HG03342 (cell line): Measurements from ENCODE around the gene SVOPL.
A peak's percentile ranks its signal among the peaks of the same experiment; 100 is the strongest.

Source experiments
- ATAC-seq: cut with Tn5 transposase; IDR thresholded peaks from one replicate; pipeline ENCODE4 v1.9.1; 2021; ENCODE audit warnings: mild to moderate bottlenecking, moderate library complexity; ENCODE audit not compliant: unreplicated experiment

Gene SVOPL

DNA sequence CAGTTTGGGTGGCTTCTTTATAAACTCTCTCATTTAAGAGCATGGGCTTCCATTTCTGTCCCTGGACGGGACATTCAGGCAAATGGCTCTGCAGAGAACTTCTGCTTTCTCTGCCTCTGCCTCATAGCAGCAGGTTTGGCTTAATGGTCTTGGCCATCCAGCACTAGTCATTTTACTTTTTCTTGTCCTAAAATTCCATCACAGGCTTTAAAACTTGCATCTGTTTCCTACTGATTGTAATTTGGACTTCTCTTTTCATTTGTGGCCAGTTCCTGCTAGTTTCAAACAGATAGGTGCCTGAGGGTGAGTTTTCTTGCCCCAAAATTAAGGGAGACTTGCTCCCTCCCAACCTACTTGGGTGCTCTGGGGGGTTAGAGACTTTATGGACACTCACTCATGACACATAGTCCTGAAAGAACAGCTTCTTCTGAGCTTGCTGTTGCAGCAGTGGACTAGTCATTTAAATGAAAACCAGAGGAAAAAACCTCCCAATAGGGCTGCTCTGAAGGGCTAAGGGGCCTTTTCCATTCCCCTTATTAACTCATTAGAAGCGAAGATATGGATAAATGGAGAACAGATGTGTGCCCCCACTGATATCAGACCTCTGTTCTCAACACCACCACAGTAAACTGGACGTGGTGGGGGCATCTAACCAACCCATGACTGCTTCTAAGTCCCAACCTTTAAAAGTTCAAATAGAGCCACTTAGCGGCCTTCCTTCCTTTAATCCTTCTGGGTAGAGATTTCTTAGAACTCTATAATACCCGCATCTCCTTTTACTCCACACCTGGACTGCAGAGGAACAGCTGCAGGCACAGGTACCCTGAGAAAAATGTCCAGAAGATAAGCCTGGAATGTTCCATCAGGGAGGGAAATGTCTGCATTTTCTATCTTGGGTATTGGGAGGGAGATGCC is 38.8 kb downstream of the SVOPL start:
- no peak for ATAC-seq

GRCh38 chr7:138661069-138661635 is 40.0 kb downstream of the SVOPL start:
- no peak for ATAC-seq

- no peak for ATAC-seq
These were observed 42.3 kb downstream of the SVOPL start for GRCh38 chr7:138658889-138659288.

DNA sequence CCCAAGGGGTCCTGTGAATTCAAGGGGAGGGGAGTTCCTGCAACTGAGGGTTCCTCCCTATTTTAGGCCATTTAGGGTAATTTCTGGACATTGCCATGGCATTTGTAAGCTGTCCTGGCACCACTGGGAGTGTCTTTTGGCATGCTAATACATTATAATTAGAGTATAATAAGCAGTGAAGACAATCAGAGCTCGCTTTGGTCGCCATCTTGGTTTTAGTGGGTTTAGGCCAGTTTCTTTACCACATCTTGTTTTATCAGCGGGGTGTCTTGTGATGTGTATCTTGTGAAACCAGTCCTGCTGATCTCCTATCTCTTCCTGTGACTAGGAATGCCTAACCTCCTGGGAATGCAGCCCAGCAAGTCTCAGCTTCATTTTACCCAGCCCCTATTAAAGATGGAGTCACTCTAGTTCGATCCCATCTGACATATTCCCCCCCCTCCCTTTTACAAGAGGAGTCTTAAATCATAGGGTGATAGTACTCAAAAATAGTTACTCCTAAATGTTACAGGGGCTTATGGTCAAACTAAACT is 43.2 kb downstream of the SVOPL start:
- ATAC-seq = no peak

DNA sequence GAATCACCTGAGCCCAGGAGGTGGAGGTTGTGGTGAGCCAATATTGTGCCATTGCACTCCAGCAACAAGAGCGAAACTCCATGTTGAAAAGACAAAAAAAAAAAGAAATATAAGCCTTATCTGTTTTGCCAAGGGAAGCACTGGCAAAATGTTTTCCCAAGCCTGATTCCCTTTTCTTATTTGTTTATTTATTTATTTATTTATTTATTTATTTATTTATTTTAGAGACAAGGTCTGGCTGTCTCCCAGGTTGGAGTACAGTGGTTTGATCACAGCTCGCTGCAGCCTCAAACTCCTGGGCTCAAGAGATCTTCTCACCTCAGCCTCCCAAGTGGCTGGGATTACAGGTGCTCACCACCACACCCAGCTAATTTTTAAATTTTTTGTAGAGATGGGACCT is 44.2 kb downstream of the SVOPL start:
- ATAC-seq = no peak

DNA sequence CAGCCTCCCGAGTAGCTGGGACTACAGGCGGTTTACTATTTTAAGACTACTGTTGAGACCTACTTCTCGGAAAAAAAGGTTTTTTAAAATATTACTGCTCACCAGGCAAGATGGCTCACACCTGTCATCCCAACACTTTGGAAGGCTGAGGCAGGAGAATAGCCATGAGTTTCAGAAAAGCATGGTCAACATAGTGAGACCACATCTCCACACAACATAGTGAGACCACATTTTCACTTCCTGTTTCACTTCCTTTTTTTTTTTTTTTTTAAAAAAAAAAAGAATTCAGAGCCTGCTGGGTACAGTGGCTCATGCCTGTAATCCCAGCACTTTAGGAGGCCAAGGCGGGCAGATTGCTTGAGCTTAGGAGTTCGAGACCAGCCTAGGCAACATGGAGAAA is 46.5 kb downstream of the SVOPL start:
- ATAC-seq = peak; percentile 72

- no peak for ATAC-seq
These were observed 51.7 kb downstream of the SVOPL start for GRCh38 chr7:138649506-138649905.

GRCh38 chr7:138645284-138645683 is 55.9 kb downstream of the SVOPL start:
- ATAC-seq = no peak

DNA sequence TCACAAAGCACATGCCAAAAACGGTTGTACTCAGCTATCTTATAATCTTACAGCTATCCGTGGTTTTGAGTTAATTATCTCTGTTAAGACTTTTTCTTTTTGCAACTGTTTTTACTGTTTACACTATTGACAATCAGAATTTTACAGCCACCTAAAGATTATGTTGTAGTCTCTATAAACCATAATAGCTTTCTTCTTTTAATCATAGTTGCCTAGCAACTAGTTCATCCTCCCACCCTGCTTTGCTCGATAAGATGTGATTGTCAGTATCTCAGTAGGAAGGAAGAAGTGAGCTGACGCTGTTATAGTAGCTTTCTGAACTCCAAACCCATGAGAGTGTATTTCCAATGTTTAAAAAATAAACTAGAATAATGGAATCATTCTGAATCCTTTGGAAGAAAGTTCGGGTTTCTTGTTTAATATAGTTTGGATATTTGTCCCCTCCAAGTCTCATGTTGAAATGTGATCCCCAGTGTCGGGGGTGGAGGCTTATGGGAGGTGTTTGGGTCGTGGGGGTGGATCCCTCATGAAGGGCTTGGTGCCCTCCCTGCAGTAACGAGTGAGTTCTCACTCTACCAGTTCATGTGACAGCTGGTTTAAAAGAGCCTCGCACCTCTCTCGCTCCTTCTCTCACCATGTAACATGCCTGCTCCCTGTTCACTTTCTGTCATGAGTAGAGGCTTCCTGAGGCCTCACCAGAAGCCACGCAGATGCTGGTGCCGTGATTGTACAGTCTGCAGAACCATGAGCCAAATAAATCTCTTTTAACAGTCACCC is 68.1 kb downstream of the SVOPL start:
- ATAC-seq = no peak

DNA sequence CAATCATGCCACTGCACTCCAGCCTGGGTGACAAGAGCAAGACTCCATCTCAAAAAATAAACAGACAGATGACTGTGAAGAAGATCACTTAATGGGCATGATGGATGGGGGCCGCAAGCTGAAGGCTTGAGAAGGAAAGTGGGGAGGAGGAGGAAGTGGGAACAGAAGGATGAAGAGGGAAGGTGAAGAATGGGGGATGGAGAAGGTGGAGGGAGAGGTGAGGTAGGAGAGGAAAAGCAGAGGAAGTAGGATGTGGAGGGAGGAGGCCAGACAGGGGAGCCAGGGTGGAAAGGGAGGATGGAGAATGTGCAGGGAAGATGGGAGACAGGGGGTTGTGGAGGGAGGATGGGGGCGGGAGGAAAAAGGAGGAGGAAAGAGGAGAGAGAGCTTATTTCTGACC is 68.8 kb downstream of the SVOPL start:
- no peak for ATAC-seq

DNA sequence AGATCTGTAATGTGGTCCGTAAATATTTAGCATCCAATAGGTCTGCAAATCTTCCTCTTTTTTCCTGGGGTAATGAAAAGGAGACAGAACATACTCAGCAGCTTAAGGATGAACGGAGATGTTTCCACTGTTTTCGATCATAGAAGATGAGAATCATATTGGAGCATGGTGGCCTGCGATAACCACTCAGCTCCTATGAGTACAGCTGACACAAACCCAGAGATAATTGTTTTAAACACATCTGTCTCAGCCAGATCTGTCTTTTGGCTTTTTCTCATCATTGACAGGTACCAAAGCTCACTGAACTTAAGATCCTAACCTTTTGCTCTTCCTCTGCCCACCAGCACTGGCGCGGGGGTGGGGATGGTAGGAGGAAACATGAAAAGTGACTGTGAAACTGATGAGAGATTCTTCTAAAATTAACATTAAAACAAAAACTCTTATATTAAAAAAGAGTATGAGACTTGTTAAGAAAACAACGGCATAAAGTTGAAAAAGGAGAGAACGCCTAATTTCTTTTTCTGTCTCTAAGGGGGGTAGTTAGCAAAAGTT is 71.0 kb downstream of the SVOPL start:
- ATAC-seq = no peak

DNA sequence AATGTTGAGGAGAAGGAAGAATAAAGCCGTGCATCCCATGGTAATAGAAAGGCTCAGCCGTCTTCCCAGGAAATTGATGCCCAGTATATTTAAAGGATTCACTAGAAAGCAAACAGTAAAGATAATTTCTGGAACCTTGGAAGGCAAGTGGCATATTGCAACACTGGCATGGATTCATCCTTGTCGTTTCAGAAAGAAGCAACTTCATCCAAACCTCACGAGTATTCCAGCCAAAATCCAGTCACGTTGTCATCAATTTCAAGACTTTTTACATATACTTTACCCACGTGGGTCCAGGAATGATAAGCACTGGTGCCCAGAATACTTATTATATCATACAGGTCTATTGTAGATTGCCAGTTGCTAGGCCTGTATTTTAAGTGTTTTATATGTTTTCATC is 73.8 kb downstream of the SVOPL start:
- ATAC-seq = no peak

DNA sequence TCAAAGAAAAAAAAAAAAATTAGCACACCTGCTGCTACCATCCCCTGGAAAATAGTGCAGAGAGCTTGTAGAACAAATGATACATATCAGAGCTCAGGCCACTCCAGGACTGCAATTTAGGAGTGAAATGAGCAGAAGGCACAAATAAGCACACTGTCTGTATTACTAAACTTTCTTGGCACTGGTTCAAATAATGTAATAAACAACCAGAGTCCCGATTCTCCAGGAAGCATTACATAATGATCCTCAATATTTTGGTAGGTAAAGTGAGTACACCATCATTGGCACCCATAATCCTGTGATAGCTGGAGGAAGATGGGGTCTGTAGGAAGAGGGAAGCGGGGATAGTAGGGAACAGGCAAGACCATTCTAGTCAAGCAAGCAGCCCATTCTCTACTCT is 74.3 kb downstream of the SVOPL start:
- ATAC-seq = no peak

DNA sequence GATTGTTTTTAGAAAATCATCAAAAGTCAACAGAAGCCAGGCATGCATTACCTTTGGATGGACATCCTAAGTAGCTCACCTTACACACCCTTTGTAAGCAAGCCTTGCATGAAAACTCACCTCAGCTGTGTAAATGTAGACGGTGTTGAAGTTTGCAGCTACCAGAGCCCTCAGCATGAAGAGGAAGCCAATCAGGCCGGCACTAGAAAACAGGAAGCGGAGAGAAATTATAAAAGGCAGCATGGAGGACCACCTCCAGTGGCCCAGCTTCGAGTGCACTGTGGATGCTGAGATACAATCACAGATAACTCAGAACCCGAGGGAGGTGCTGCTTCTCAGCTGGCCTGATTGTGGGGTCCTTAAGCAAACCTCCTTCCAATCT is 75.3 kb downstream of the SVOPL start:
- peak; percentile 51 for ATAC-seq

- no peak for ATAC-seq
These were observed 75.9 kb downstream of the SVOPL start for GRCh38 chr7:138625084-138625848.

- ATAC-seq = no peak
These were observed 78.3 kb downstream of the SVOPL start for GRCh38 chr7:138622841-138623240.

GRCh38 chr7:138618933-138619332 is 82.2 kb downstream of the SVOPL start:
- no peak for ATAC-seq

DNA sequence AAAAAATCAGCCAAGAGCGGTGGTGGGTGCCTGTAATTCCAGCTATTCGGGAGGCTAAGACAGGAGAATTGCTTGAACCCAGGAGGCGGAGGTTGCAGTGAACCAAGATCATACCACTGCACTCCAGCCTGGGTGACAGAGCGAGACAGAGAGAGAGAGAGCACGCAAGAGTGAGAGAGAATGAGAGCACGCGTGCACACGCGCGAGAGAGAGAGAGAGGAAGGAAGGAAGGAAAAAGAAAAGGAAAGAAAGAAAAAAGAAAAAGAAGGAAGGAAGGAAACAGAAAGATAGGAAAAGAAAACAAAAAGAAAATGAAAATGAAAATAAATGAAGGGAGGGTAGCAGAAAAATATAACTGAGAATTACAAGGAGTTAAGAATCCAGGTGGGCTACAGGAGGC is 82.7 kb downstream of the SVOPL start:
- no peak for ATAC-seq

DNA sequence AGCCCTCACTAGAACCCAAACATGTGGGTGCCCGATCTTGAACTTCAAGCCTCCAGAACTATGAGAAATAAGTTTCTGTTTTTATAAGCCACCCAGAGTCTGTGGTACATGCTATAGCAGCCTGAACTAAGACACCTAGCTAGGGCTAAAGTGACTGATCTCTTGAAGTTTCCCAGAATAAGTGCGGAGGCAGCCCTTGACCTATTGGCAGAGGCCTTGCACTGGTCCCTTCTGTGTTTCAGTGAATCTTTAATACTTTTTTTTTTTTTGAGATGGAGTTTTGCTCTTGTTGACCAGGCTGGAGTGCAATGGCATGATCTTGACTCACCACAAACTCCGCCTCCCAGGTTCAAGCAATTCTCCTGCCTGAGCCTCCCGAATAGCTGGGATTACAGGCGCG is 85.1 kb downstream of the SVOPL start:
- no peak for ATAC-seq

DNA sequence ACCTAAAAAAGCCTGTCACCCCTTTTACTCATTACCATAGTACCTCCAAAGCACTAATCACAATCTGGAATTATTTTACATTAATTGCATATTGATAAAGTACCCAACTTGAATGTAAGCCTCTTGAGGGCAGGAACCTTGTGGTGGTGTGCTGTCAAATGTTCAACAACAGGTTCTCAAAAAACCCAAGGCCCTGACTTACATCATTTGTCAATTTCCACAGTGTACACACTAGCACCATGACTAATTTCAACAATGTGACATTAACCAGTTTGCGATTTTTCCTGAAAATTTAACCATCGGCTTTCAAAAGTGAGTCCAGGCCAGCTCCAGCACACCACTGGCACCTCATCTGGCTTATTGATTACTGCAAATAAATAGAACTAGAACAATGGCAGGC is 87.5 kb downstream of the SVOPL start:
- no peak for ATAC-seq
